ENCODE measurements around the gene CTRB1. TPM values are rescaled to one million over a fixed set of nuclear protein-coding genes. Genes with fewer than 3 reads are reported as not detected.

CTRB1 gene
- total RNA-seq, 6 donors from 2014 or later: 5.1 to 11.3 TPM; not detected in 4

GRCh38 chr16:75236736-75237397 lies 18.1 kb downstream of the CTRB1 start:
- peak in 1 of 2 donors; percentile 80 for DNase-seq
- TF ChIP-seq POLR2A (IDR thresholded peaks at IDR 0.05): no peak
- no peak for TF ChIP-seq CTCF (IDR thresholded peaks at IDR 0.05)
- TF ChIP-seq EP300 (IDR thresholded peaks at IDR 0.05): no peak
- no peak for TF ChIP-seq POLR2AphosphoS5 (IDR thresholded peaks at IDR 0.05)
- H3K9me3 ChIP-seq: no peaks in the 10 kb centered on the region

GRCh38 chr16:75237398-75238131 lies 18.8 kb downstream of the CTRB1 start:
- H3K4me3 ChIP-seq: no peak overlapping the region
- H3K36me3 ChIP-seq: peaks cover 0 to 70% (median 48%) of the 10 kb centered on the region in 4 donors
- no peaks in the 10 kb centered on the region for H3K27me3 ChIP-seq
- 92% methylated on average over 4 to 12 of the region's 18 CpGs for WGBS, 2 donors
- ATAC-seq (ENCODE audit: low FRiP score in 2 of 2): no peak
- no peaks in the 10 kb centered on the region for H3K9me3 ChIP-seq
- peak overlapping the region; percentile 66 to 80 (median 75) for H3K27ac ChIP-seq
- peaks cover 28 to 40% (median 35%) of the 10 kb centered on the region in 4 donors for H3K4me1 ChIP-seq
- TF ChIP-seq POLR2A (IDR thresholded peaks at IDR 0.05): no peak
- no peak for TF ChIP-seq CTCF (IDR thresholded peaks at IDR 0.05)
- no peak for TF ChIP-seq EP300 (IDR thresholded peaks at IDR 0.05)
- TF ChIP-seq POLR2AphosphoS5 (IDR thresholded peaks at IDR 0.05): no peak
- DNase-seq: no peak

More at GRCh38 chr16:75236736-75237397, 18.1 kb downstream of the CTRB1 start:
- Histone ChIP-seq H3K27me3 (no peaks in the 10 kb centered on the region), H3K4me3 (no peak overlapping the region), H3K4me1 (peaks cover 28 to 40% (median 35%) of the 10 kb centered on the region in 4 donors), H3K27ac (peak overlapping the region in 1 of 4 donors; percentile 79), H3K36me3 (peaks cover 0 to 70% (median 46%) of the 10 kb centered on the region in 4 donors)
- WGBS, 2 donors: 60 to 91% methylated on average over 1 to 23 of the region's 28 CpGs
- no peak for ATAC-seq (ENCODE audit: low FRiP score in 2 of 2)

- Histone ChIP-seq H3K9me3 (no peaks in the 10 kb centered on the region), H3K27me3 (no peaks in the 10 kb centered on the region), H3K4me3 (no peak overlapping the region), H3K36me3 (peaks cover 0 to 68% (median 42%) of the 10 kb centered on the region in 4 donors), H3K4me1 (peaks cover 31 to 39% (median 36%) of the 10 kb centered on the region in 4 donors), H3K27ac (peak overlapping the region; percentile 66 to 80 (median 75))
- 67 to 68% methylated on average over 6 to 25 of the region's 25 CpGs for WGBS, 2 donors
- TF ChIP-seq POLR2A (IDR thresholded peaks at IDR 0.05) (no peak), CTCF (IDR thresholded peaks at IDR 0.05) (no peak), EP300 (IDR thresholded peaks at IDR 0.05) (no peak), POLR2AphosphoS5 (IDR thresholded peaks at IDR 0.05) (no peak)
- DNase-seq (peak; percentile 62 to 88), ATAC-seq (ENCODE audit: low FRiP score in 2 of 2) (peak; percentile 28 to 71)
Measured at GRCh38 chr16:75238132-75238852, 19.5 kb downstream of the CTRB1 start.

GRCh38 chr16:75238853-75239541 lies 20.2 kb downstream of the CTRB1 start:
- peak overlapping the region; percentile 66 to 80 (median 75) for H3K27ac ChIP-seq
- DNase-seq (no peak), ATAC-seq (ENCODE audit: low FRiP score in 2 of 2) (no peak)
- peaks cover 33 to 40% (median 36%) of the 10 kb centered on the region in 4 donors for H3K4me1 ChIP-seq
- 63 to 74% methylated on average over 3 to 16 of the region's 16 CpGs for WGBS, 2 donors
- TF ChIP-seq POLR2A (IDR thresholded peaks at IDR 0.05) (no peak), CTCF (IDR thresholded peaks at IDR 0.05) (peak in 2 of 6 experiments; percentile 16 to 43)
- H3K9me3 ChIP-seq: no peaks in the 10 kb centered on the region
- H3K27me3 ChIP-seq: no peaks in the 10 kb centered on the region
- peaks cover 0 to 64% (median 39%) of the 10 kb centered on the region in 4 donors for H3K36me3 ChIP-seq
- no peak overlapping the region for H3K4me3 ChIP-seq

Measured in upper lobe of left lung (tissue), 6 donors.